Activated CD4-positive, CD25-positive, alpha-beta regulatory T cell treated with anti-CD3 and anti-CD28 coated beads, Interleukin-2, amount 50 U/mL, for 16 hours (primary cell): Measurements from ENCODE around the gene IFRD2.
A peak's percentile ranks its signal among the peaks of the same experiment; 100 is the strongest.
"Not testable (repeated sequence)": the region's sequence is repeated elsewhere in the genome, so short reads cannot be mapped to it uniquely, and the experiment has no call there.

Experiments used
- DNase-seq: peaks from one replicate; pipeline ENCODE4 v3.0.0-alpha.2; 2020; ENCODE audit warnings: low read depth, low spot score

The IFRD2 gene

GRCh38 chr3:50251220-50251619 lies 41.0 kb downstream of the IFRD2 start:
- no peak for DNase-seq

- DNase-seq, result no peak
Observed at GRCh38 chr3:50250514-50250913, 41.7 kb downstream of the IFRD2 start.

GRCh38 chr3:50249457-50249856 lies 42.8 kb downstream of the IFRD2 start:
- DNase-seq, result no peak

GRCh38 chr3:50248387-50248786 lies 43.8 kb downstream of the IFRD2 start:
- no peak for DNase-seq

- peak; percentile 67 for DNase-seq
Observed at GRCh38 chr3:50246517-50246954, 45.7 kb downstream of the IFRD2 start.

- peak; percentile 93 for DNase-seq
Observed at GRCh38 chr3:50245831-50246516, 46.3 kb downstream of the IFRD2 start.

GRCh38 chr3:50245251-50245745 lies 46.9 kb downstream of the IFRD2 start:
- no peak for DNase-seq

GRCh38 chr3:50244813-50245212 lies 47.4 kb downstream of the IFRD2 start:
- DNase-seq, result not testable (repeated sequence)

GRCh38 chr3:50243543-50243895 lies 48.7 kb downstream of the IFRD2 start:
- no peak for DNase-seq

GRCh38 chr3:50242851-50243542 lies 49.2 kb downstream of the IFRD2 start:
- no peak for DNase-seq

GRCh38 chr3:50242381-50242770 lies 49.9 kb downstream of the IFRD2 start:
- no peak for DNase-seq

- DNase-seq, result no peak
Observed at GRCh38 chr3:50241713-50242380, 50.4 kb downstream of the IFRD2 start.

GRCh38 chr3:50241163-50241562 lies 51.1 kb downstream of the IFRD2 start:
- DNase-seq, result no peak

GRCh38 chr3:50239649-50240048 lies 52.6 kb downstream of the IFRD2 start:
- no peak for DNase-seq

GRCh38 chr3:50238549-50239026 lies 53.6 kb downstream of the IFRD2 start:
- no peak for DNase-seq

- DNase-seq, result peak; percentile 74
Observed at GRCh38 chr3:50237754-50238548, 54.3 kb downstream of the IFRD2 start.
